Stimulated activated CD8-positive, alpha-beta memory T cell treated with anti-CD3 and anti-CD28 coated beads, Interleukin-7, amount 100 ng/mL, for 24 hours (primary cell): ENCODE results near the gene NSUN6.
"Not testable (repeated sequence)": the region's sequence is repeated elsewhere in the genome, so short reads cannot be mapped to it uniquely, and the experiment has no call there.

Experiments
- DNase-seq: peaks from one replicate; pipeline ENCODE4 v3.0.0-alpha.2; 2020; ENCODE audit warnings: low read depth

The NSUN6 gene

GRCh38 chr10:18607503-18608378 lies 43.6 kb downstream of the NSUN6 start:
- DNase-seq = no peak

- DNase-seq = no peak
Measured at GRCh38 chr10:18606051-18606695, 45.2 kb downstream of the NSUN6 start.

- no peak for DNase-seq
Measured at GRCh38 chr10:18601321-18601720, 50.1 kb downstream of the NSUN6 start.

GRCh38 chr10:18599392-18599791 lies 52.0 kb downstream of the NSUN6 start:
- no peak for DNase-seq

- no peak for DNase-seq
Measured at GRCh38 chr10:18594574-18595156, 56.7 kb downstream of the NSUN6 start.

- not testable (repeated sequence) for DNase-seq
Measured at GRCh38 chr10:18591141-18591540, 60.2 kb downstream of the NSUN6 start.

- not testable (repeated sequence) for DNase-seq
Measured at GRCh38 chr10:18586637-18587036, 64.8 kb downstream of the NSUN6 start.

- DNase-seq = no peak
Measured at GRCh38 chr10:18583575-18584270, 67.7 kb downstream of the NSUN6 start.

- no peak for DNase-seq
Measured at GRCh38 chr10:18582803-18583202, 68.6 kb downstream of the NSUN6 start.

- no peak for DNase-seq
Measured at GRCh38 chr10:18577823-18578685, 73.3 kb downstream of the NSUN6 start.

GRCh38 chr10:18576586-18576985 lies 74.8 kb downstream of the NSUN6 start:
- no peak for DNase-seq

- no peak for DNase-seq
Measured at GRCh38 chr10:18572959-18573561, 78.3 kb downstream of the NSUN6 start.

- no peak for DNase-seq
Measured at GRCh38 chr10:18571780-18572179, 79.6 kb downstream of the NSUN6 start.

GRCh38 chr10:18571076-18571475 lies 80.3 kb downstream of the NSUN6 start:
- DNase-seq = no peak

- DNase-seq = not testable (repeated sequence)
Measured at GRCh38 chr10:18570386-18570785, 81.0 kb downstream of the NSUN6 start.

- no peak for DNase-seq
Measured at GRCh38 chr10:18567343-18567856, 84.0 kb downstream of the NSUN6 start.

GRCh38 chr10:18566177-18566576 lies 85.2 kb downstream of the NSUN6 start:
- no peak for DNase-seq

- DNase-seq = no peak
Measured at GRCh38 chr10:18565006-18565405, 86.4 kb downstream of the NSUN6 start.

GRCh38 chr10:18563003-18563726 lies 88.2 kb downstream of the NSUN6 start:
- no peak for DNase-seq
